Measurements from ENCODE around the gene ATXN1.

Gene ATXN1

DNA sequence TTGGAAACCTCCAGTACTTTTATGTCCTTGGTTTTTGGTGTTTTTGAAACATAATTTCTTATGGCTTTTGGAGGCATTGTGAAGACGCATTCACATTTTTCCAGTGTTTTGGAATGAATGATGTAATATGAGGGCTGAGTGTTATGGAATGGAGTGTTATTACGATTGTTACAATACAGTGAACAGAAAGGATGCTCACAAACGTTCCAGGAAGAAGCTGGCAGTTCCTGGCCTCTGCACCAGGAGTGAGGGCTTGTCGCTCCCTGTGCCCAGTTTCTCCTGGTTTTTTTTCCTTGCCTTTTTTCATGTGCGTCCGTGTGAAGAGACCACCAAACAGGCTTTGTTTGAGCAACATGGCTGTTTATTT is 502.6 kb downstream of the ATXN1 start:
- Histone ChIP-seq H3K79me2 (no peaks in the 10 kb centered on the region), H3K27me3 (ENCODE audit: control insufficient read depth, insufficient read depth, low read length) (no peaks in the 10 kb centered on the region), H3K27ac (no peak overlapping the region), H3K36me3 (ENCODE audit: control insufficient read depth, insufficient read depth, low read length) (no peaks in the 10 kb centered on the region), H3K4me2 (ENCODE audit: low read length) (no peak overlapping the region), H3K9me3 (ENCODE audit: control insufficient read depth, low read length) (no peaks in the 10 kb centered on the region), H2AFZ (no peak overlapping the region), H3K9ac (no peak overlapping the region), H3K4me1 (no peaks in the 10 kb centered on the region), H3K4me3 (ENCODE audit: low read depth, low read length) (no peak overlapping the region)
- TF ChIP-seq, protein P1, sequence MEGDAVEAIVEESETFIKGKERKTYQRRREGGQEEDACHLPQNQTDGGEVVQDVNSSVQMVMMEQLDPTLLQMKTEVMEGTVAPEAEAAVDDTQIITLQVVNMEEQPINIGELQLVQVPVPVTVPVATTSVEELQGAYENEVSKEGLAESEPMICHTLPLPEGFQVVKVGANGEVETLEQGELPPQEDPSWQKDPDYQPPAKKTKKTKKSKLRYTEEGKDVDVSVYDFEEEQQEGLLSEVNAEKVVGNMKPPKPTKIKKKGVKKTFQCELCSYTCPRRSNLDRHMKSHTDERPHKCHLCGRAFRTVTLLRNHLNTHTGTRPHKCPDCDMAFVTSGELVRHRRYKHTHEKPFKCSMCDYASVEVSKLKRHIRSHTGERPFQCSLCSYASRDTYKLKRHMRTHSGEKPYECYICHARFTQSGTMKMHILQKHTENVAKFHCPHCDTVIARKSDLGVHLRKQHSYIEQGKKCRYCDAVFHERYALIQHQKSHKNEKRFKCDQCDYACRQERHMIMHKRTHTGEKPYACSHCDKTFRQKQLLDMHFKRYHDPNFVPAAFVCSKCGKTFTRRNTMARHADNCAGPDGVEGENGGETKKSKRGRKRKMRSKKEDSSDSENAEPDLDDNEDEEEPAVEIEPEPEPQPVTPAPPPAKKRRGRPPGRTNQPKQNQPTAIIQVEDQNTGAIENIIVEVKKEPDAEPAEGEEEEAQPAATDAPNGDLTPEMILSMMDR (IDR thresholded peaks at IDR 0.05): no peak

- no peaks in the 10 kb centered on the region for H3K9me3 ChIP-seq (ENCODE audit: control insufficient read depth, low read length)
- no peaks in the 10 kb centered on the region for H3K36me3 ChIP-seq (ENCODE audit: control insufficient read depth, insufficient read depth, low read length)
- no peak overlapping the region for H2AFZ ChIP-seq
- TF ChIP-seq, protein P1 (IDR thresholded peaks at IDR 0.05): no peak
- H3K27me3 ChIP-seq (ENCODE audit: control insufficient read depth, insufficient read depth, low read length): no peaks in the 10 kb centered on the region
- H3K4me2 ChIP-seq (ENCODE audit: low read length): no peak overlapping the region
- H3K79me2 ChIP-seq: no peaks in the 10 kb centered on the region
- no peak overlapping the region for H3K27ac ChIP-seq
- no peak overlapping the region for H3K4me3 ChIP-seq (ENCODE audit: low read depth, low read length)
- no peak overlapping the region for H3K9ac ChIP-seq
- no peaks in the 10 kb centered on the region for H3K4me1 ChIP-seq
Observed at GRCh38 chr6:16257999-16258708, 503.1 kb downstream of the ATXN1 start.

DNA sequence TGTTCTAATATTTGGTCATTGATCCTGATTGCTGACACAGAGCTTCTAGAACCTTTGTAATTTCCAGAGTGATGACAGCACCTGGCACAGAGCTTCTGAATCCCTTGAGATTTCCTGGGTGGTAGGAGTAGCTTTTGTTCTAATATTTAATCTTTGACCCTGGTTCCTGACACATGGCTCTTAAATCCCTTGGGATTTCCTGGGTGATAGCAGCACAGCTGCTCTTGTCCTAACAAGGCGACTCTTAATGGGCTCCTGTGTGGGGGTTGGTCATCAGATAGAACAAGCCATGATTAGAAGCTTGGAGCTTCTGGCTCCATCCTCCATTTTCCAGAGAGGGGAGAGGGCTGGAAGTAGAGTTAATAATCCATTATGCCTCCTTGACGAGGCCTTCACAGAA is 504.5 kb downstream of the ATXN1 start:
- no peak overlapping the region for H3K4me2 ChIP-seq (ENCODE audit: low read length)
- H3K27me3 ChIP-seq (ENCODE audit: control insufficient read depth, insufficient read depth, low read length): no peaks in the 10 kb centered on the region
- no peak overlapping the region for H2AFZ ChIP-seq
- H3K79me2 ChIP-seq: no peaks in the 10 kb centered on the region
- H3K4me3 ChIP-seq (ENCODE audit: low read depth, low read length): no peak overlapping the region
- no peak overlapping the region for H3K9ac ChIP-seq
- no peaks in the 10 kb centered on the region for H3K36me3 ChIP-seq (ENCODE audit: control insufficient read depth, insufficient read depth, low read length)
- H3K27ac ChIP-seq: no peak overlapping the region
- TF ChIP-seq, protein P1 (IDR thresholded peaks at IDR 0.05): no peak
- no peaks in the 10 kb centered on the region for H3K4me1 ChIP-seq
- H3K9me3 ChIP-seq (ENCODE audit: control insufficient read depth, low read length): no peaks in the 10 kb centered on the region

DNA sequence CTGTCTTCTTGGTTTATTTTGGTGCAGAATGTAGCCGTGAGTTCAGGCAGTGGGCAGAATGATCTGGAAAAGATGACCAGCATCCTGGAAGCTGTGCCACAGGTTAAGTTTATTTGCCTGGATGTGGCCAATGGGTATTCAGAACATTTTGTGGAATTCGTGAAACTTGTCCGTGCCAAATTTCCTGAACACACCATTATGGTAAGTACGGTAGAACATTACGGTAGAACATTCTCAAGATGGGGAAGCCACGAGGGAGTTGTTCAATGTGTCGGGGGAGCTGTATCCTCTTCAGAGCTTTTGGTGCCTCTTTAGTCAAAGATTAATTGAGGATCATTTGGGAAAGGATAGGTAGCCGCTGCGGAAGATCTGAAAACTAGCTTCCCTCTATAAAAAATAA is 506.7 kb downstream of the ATXN1 start:
- H3K4me1 ChIP-seq: no peaks in the 10 kb centered on the region
- H3K27me3 ChIP-seq (ENCODE audit: control insufficient read depth, insufficient read depth, low read length): no peaks in the 10 kb centered on the region
- no peaks in the 10 kb centered on the region for H3K36me3 ChIP-seq (ENCODE audit: control insufficient read depth, insufficient read depth, low read length)
- H3K27ac ChIP-seq: no peak overlapping the region
- no peak overlapping the region for H3K4me3 ChIP-seq (ENCODE audit: low read depth, low read length)
- no peak overlapping the region for H2AFZ ChIP-seq
- H3K4me2 ChIP-seq (ENCODE audit: low read length): no peak overlapping the region
- TF ChIP-seq, protein P1 (IDR thresholded peaks at IDR 0.05): no peak
- no peaks in the 10 kb centered on the region for H3K9me3 ChIP-seq (ENCODE audit: control insufficient read depth, low read length)
- no peaks in the 10 kb centered on the region for H3K79me2 ChIP-seq
- H3K9ac ChIP-seq: no peak overlapping the region
